HCEC 1CT (cell line): ENCODE results near the gene BLVRA.
"Not testable (repeated sequence)": the region's sequence is repeated elsewhere in the genome, so short reads cannot be mapped to it uniquely, and the experiment has no call there.

Experiments
- DNase-seq: peaks from one replicate; pipeline ENCODE4 v3.0.0-alpha.2; 2017

BLVRA gene

GRCh38 chr7:43810195-43810941 is 51.9 kb downstream of the BLVRA start:
- peak; percentile 3 for DNase-seq

DNA sequence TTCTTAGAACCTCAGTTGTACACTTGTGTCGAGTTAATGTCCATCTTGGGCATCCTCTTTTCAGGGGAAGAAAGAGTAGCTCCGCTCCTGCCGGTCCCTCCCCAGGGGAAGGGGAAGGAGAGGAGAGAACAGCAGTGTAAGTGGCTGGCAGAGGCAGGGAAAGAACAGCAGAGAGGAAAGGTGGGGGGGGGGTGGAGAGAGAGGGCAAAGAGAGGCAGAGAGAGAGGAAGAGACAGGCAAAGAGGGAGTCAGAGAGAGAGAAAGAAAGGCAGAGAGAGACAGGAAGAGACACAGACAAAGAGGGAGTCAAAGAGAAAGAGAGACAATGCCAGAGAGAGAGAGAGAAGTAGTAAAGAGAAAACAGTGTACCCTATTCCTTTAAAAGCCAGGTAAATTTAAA is 56.9 kb downstream of the BLVRA start:
- no peak for DNase-seq

- not testable (repeated sequence) for DNase-seq
Measured at GRCh38 chr7:43816046-43816797, 57.7 kb downstream of the BLVRA start.

GRCh38 chr7:43823425-43823824 is 64.9 kb downstream of the BLVRA start:
- DNase-seq, result not testable (repeated sequence)

- no peak for DNase-seq
Measured at GRCh38 chr7:43823941-43824340, 65.5 kb downstream of the BLVRA start.

GRCh38 chr7:43824513-43824912 is 66.0 kb downstream of the BLVRA start:
- not testable (repeated sequence) for DNase-seq

GRCh38 chr7:43824963-43825362 is 66.5 kb downstream of the BLVRA start:
- DNase-seq, result no peak

DNA sequence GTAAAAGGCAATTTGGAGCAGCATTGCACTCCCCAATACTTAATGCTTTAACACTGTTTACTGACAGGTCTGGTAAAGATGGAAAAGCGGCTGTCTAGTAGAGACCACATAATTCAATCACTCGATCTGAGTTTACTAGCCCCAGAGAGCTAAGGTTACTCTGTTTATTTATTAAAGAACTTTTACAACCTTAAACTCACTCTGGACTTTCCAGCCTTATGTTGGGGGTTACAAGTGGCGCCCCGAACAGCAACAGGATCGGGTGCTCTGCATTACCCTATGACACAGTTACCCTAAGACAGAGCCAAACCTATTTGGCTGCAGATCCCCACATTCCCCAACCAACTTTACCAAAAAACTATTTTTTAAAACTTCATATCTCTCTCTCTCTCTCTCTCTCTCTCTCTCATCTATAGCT is 66.9 kb downstream of the BLVRA start:
- DNase-seq, result no peak

DNA sequence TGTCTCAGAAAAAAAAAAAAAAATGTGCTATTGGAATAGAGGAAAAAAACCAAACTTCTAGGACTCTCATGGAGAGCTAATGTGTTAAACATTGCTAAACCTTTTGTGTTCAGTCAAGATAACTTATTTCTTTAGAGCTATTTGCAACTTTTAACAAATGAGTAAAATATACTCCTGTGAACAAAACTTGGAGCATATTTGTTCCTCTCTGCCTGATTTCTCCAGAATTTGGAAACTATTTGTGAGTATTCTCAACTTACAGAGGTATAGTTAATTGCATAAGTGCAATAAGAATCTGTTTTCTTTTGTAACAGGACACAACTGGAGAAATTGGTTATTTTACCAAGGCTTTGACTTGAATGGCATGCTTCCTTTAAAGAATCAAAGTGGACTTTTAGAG is 72.4 kb downstream of the BLVRA start:
- DNase-seq, result not testable (repeated sequence)

DNA sequence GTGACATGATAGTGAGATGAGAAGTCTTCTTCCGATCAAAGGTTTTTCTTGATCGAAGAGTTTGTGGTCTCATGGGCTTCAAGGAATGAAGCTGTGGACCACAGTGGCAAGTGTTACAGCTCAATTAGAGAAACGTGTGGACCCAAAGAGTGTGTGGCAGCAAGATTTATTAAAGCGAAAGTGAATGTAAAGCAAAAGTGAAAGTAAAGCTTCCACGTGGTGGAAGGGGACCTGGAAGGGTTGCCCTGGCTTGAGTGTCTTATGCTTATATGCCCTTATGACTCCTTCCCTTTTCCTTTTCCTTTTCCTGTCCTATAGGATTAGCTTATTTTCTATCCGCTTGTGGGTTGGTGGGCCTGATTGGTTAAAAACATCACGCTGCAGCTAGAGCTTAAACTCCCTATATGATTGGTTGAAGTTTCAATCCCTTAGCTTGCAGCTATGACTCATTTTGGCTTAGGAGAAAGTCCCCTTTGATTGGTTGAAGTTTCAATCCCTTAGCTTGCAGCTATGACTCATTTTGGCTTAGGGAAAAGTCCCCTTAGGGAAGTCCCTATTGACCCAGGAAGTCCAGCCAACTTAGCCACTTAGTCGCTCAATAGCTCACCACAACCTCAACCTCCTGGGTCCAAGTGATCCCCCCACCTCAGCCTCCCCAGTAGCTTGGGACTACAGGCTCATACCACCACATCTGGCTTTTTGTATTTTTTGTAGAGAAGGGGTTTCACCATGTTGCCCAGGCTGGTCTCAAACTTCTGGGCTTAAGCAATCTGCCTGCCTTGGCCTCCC is 76.2 kb downstream of the BLVRA start:
- DNase-seq, result no peak

DNA sequence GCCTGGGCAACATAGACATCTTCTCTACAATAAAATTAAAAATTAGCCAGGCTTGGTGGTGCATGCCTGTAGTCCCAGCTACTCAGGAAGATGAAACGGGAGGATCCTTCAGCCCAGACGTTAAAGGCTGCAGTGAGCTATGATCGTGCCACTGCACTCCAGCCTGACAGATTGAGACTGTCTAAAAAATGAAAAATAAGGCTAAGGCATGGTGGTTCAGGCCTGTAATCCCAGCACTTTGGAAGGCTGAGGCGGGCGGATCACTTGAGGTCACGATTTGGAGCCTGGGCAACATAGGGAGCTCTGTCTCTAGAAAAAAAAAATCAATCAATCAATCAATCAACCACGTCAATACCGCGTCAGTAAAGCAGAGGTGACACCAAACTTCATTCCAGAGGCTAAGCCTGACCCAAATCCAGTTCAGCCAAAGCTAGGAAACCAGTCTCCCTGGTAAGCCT is 79.8 kb downstream of the BLVRA start:
- DNase-seq, result no peak

GRCh38 chr7:43843296-43843695 is 84.8 kb downstream of the BLVRA start:
- DNase-seq, result no peak

DNA sequence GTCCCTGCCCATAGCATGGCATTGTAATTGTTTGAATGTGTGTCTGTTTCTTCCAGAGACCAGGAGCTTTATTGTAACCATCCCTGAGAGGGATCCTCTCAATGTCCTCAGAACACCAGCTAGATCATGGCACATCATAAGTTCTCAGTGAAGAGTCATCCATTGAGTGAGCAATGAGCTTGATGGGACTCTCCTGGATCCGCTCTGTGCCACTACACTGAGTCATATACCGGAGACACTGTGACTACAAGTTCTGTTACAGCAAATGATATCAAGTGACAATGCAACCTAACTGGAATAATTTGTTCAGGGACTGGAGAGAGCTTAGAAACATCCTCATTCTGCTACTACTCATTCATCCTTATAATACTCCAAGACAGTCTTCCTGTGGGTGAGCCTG is 85.8 kb downstream of the BLVRA start:
- DNase-seq, result no peak

DNA sequence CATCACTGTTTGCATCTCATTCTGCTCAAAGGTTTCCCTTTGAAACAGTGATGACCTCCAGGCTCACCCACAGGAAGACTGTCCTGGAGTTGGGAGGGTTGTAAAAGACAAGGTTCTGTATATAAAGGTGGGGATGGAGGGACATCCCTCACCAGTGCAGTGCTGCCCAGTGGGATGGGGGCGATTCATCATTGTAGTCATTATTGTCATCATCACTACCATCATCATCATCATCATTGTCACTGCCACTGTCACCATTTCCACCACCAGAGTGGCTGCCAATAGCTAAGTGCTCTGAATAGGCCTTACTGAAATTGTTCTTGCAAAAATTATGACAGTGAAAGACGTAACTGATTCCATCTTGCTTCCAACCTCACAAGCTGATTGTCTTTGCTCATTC is 86.2 kb downstream of the BLVRA start:
- no peak for DNase-seq

DNA sequence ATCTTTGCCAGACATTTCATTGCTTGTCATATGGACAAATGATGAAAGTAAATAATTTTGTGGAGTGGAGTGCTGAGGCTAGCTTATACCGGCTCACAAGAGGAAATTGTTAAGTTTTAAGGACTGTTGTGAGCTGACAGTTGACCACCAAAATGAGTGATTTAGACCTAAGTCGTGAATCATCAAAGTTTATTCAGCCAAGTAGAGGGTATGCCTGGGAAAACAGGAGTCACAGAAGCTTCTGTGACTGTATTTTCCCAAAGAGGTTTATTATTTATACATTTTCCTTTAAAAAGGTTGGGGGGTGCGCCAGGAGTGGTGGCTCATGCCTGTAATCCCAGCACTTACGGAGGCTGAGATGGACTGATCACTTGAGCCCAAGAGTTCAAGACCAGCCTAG is 89.0 kb downstream of the BLVRA start:
- DNase-seq, result peak; percentile 39

GRCh38 chr7:43849047-43849446 is 90.6 kb downstream of the BLVRA start:
- no peak for DNase-seq

DNA sequence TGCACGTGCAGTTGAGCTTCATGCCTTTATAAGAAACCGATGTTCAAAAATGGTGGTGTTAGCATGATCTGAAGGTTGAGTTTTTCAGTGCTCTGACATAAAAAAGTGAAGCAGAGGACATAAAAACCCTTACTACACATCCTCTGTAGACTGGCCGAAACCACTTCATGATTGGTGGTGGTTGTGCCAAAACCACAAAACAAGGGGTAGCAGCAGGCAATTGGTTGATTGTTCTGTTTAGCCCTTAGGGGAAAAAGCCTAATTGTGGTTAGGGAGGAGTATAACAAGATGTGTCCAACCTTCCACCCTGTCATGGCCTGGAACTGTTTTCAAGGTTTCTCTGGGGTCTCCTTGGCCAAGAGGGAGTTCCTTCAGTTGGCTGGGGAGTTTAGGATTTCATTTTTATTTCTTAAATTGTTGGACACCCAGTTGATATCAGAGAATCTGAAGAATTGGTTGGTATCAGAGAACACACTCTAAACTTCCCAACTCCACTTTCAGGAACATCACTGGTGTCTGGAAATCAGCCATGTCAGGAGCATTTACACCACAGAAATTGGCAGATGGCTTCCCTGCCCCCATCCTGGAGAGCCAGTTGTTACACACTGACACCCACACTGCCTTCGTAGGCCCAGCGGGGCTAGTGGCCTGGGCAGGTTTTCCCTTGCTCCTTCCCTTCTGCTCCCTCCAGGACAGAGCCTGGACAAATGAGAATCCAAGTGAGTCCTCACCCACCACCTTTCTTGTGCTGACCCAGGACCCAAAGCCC is 92.1 kb downstream of the BLVRA start:
- DNase-seq, result no peak

DNA sequence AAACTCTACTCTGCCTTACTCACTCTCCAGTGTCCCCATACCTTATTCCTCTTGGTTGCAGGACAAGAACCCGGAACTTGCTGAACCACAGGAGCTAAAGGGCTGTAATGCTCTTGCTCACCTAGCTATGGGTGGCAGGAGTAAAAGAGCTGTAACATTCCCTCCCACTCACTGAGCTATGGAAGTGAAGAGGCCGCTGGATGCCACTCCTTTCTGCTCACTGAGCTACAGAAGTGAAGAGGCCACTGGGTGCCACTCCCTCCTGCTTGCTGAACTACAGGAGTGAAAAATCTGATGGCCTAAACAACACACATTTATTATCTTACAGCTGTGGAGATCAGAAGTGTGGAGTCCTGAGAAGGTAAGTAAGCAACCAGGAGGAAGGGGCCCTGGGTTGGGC is 93.3 kb downstream of the BLVRA start:
- DNase-seq, result no peak

DNA sequence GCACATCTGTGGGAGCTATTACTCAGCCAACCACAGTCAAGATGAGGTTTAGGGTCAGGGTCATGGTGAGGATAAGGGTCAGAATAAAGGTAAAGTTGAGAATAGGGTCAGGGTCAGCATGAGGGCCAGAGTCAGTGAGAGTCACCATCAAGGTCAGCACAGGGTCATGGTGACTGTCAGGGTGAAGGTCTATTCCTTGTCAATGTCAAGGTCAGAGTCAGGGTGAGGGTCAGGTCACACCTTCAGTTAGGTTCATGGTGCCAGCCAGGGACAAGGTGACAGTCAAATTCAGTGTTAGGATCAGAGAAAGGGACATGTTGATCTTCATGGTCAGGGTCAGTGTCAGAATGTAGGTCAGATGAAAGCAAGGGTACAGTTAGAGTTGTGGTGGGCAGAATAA is 96.7 kb downstream of the BLVRA start:
- no peak for DNase-seq

GRCh38 chr7:43856316-43856715 is 97.8 kb downstream of the BLVRA start:
- no peak for DNase-seq
